EH (cell line): ENCODE data around the gene VIL1.

ENCODE experiments used
- DNase-seq: peaks from one replicate; pipeline ENCODE4 v3.0.0-alpha.2; 2015; ENCODE audit warnings: low read depth

VIL1 gene

GRCh38 chr2:218406209-218406948, 12.5 kb upstream of the VIL1 start:
- DNase-seq, result peak; percentile 98

DNA sequence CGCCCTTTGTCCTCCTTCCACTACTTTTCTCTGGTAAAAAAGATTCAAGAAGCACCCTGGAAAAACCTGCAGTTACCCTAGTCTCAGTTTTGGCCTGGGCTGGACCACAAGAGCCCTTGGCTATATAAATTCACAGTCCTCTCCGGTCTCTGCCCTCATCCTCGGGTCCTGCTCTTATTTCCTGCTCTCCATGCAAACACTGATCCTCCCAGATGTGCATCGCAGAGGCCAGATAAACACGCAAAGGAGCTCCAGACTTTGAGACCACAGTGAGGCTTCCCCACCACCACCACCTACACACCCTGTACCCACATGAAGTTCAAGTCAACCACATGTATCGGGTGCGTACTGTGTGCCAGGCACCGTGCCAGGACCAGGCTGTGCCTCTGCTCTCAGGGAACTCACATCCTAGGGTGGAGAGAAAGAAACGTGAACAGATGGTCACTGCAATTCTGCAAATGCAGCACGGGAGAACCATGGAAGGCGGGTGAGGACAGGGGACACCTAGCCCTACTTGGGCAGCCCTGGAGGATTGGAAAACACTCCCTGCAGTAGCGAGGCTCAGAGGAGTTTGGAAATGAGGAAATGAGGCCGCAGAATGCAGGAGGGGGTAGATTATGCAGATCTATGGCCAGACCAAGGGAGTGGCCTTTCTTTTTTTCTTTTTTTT, 11.8 kb upstream of the VIL1 start:
- peak; percentile 62 for DNase-seq

DNA sequence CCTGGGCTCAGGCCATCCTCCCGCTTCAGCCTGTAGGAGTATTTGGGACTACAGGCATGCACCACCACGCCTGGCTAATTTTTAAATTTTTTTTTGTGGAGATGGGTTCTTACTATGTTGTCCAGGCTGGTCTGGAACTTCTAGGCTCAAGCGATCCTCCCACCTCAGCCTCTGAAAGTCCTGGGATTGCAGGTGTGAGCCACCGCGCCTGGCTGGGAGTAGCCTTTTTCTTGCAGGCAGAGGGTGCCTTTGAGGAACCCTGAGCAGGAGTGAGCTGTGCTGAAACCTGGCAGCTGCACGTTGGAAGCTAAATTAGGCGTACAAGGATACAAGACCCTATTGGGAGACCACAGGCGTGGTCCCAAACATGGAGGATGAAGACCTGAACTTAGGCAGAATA, 11.2 kb upstream of the VIL1 start:
- no peak for DNase-seq

DNA sequence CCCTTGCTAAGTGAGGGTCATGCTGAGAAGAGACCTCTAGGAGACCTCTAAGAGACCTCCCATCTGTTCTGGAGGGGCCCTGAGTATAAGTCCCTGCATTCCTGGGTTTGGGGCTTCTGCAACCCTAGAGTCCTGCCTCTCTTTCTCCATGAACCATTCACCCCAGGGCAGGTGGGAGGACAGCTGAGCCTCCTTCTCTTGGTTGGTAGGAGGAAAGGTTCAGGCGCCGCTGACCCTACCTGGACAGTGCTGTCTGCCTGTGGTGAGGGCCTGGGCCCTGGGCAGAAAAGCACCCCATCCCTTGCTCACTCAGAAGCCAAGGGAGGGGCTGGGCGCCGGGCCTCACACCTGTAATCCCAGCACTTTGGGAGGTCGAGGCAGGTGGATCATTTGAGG, 604 bp upstream of the VIL1 start:
- DNase-seq, result no peak

DNA sequence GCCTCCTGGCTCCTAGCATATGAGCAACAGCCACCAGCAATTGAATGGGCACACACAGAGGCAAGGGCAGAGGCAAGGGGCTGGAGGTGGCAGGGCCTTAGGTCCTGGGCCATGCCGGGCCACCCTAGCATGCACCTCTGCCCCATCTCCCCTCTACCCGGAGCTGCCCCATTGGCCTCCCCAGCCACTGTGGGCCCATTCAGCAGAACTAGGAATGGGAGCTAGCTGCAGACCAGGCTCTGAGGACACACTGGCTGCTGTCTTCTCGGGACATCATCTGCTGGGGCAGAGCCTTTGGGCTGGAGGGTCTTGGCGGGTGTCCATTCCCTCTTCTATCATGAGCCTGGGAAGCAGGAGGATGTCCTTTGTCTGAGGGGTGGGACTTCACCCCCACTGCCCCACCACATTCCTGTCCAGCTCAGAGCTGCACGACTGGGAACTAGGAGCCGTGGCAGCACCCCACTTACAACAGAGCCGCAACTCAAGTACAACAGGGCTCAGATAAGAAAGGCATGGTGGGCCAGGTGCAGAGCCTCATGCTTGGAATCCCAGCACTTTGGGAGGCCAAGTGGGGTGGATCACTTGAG, 800 bp downstream of the VIL1 start:
- DNase-seq, result no peak

DNA sequence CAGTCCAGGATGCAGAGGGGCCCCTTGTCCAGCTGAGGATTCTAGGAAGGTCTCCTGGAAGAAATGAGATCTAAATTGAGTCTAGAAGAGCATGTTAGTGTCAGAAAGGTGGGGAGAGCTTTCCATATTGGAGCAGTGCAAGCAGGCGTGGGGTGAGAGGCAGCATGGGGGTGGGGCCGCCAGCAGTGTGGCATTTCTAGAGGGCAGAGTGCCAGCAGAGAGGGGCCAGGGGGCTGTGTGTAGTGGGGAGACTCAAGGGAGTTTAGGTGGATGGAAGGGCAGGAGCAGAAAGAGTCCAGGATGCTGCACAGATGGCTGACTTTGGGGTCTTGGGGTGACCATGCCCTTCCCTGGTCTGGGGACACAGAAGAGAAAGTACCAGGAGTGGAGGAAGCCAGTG, 2.1 kb downstream of the VIL1 start:
- DNase-seq, result no peak

DNA sequence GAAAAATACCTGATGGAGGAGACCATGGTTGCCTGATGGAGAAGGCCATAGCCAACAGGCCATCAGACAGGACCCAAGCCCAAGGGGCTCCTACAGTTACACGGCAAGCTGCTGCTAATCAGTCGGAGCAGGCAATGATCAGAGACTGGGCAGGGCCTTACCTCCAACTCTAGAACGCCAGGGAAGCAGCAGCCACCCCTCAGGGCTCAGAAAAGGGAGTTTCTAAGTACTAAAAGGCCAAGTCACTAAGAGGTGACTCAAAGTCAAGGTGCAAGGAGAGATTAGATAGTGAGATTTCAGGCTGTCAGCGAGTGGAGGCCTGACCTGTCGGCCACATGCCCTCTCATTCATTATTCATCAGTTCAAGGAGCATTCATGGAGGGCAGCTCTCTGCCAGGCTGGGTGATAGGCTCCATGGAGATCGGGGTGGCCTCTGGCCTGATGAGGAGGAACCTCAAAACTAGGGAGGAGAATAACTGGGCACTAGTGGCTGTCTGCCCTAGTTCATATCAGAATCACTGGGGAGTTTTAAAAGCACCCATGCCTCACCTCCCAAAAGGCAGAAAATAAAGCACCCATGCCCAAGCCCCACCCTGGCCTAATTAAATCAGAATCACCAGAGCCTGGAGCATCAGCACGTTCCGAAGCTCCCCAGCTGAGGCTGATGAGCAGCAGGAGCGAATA, 3.6 kb downstream of the VIL1 start:
- DNase-seq, result no peak

GRCh38 chr2:218423584-218423983, 4.7 kb downstream of the VIL1 start:
- no peak for DNase-seq

DNA sequence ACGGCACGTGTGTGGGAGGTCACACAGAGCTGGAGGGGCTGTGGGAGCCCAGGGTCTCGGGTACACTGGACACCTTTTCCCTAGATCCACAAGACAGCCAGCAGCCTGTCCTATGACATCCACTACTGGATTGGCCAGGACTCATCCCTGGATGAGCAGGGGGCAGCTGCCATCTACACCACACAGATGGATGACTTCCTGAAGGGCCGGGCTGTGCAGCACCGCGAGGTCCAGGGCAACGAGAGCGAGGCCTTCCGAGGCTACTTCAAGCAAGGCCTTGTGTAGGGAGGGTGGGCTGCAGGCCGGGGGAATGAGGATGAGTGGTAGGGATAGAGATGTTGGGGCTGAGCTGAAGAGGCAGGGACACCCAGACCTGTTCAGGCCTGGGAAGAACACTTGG, 6.6 kb downstream of the VIL1 start:
- no peak for DNase-seq

DNA sequence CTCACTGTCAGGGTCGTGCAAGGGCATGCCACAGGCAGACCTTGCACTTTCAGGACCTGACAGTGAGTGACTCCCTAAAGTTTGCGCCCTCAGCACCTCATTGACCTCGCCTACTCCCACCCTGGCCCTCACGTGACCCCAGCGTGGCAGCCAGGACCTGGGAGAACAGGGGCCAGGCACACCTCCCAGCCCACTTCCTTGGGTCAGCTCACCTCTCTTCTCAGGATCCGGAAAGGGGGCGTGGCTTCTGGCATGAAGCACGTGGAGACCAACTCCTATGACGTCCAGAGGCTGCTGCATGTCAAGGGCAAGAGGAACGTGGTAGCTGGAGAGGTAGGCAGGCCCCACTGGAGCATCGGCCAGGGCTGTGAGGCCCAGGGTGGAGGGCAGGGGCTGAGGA, 8.8 kb downstream of the VIL1 start:
- no peak for DNase-seq

GRCh38 chr2:218428846-218429558, 10.1 kb downstream of the VIL1 start:
- DNase-seq, result no peak

GRCh38 chr2:218429911-218430692, 11.2 kb downstream of the VIL1 start:
- DNase-seq, result no peak

- DNase-seq, result no peak
These were observed 11.8 kb downstream of the VIL1 start for GRCh38 chr2:218430721-218431120.

GRCh38 chr2:218431878-218432277, 13.0 kb downstream of the VIL1 start:
- DNase-seq, result no peak

GRCh38 chr2:218432676-218433365, 13.9 kb downstream of the VIL1 start:
- DNase-seq, result no peak

DNA sequence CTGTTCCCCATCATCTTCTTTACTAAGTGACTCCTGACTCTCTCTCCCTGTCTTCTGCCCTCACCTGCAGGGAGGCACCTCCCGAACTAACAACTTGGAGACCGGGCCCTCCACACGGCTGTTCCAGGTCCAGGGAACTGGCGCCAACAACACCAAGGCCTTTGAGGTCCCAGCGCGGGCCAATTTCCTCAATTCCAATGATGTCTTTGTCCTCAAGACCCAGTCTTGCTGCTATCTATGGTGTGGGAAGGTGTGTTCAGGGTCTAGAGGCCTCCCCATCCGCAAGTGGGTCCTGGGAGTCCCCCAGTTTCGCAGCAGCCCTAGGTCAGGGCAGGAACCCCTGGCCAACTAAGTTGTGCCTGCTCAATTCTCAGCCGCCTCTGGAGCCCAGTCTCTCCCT, 15.5 kb downstream of the VIL1 start:
- DNase-seq, result no peak

GRCh38 chr2:218435003-218435982, 16.4 kb downstream of the VIL1 start:
- DNase-seq, result peak; percentile 27

GRCh38 chr2:218436992-218437391, 18.1 kb downstream of the VIL1 start:
- no peak for DNase-seq

GRCh38 chr2:218437969-218438368, 19.0 kb downstream of the VIL1 start:
- DNase-seq, result no peak

DNA sequence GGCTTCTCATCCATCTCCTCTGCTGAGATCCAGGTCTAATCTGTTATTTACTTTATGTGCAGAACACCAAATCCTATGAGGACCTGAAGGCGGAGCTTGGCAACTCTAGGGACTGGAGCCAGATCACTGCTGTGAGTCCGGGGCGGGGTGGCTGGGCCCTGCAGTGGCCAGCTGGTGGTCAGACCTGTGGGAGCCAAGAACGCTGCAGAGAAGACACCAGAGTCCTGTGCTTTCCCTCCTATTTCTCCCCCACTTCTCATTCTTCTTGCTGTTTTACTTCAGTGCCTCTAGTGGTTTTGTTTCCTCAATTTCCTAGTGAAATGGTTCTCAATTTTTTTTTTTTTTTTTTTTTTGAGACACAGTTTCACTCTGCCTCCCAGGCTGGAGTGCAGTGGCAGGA, 19.7 kb downstream of the VIL1 start:
- DNase-seq, result no peak
